Neural progenitor cell (in vitro differentiated cells): ENCODE data around the gene TRIM27.

Experiments
- EZH2 ChIP-seq: fragments of 200-600 bp; sonication (generic); IDR thresholded peaks from 2 replicates; pipeline ENCODE4 v1.6.1; 2017; ENCODE audit warnings: antibody characterized with exemption, mild to moderate bottlenecking, moderate library complexity
- TF ChIP-seq, protein P1 (sequence below): fragments of 200-600 bp; sonication (generic); IDR thresholded peaks from 2 replicates; pipeline ENCODE4 v1.5.1; 2017; ENCODE audit warnings: antibody characterized with exemption, mild to moderate bottlenecking

DNA sequence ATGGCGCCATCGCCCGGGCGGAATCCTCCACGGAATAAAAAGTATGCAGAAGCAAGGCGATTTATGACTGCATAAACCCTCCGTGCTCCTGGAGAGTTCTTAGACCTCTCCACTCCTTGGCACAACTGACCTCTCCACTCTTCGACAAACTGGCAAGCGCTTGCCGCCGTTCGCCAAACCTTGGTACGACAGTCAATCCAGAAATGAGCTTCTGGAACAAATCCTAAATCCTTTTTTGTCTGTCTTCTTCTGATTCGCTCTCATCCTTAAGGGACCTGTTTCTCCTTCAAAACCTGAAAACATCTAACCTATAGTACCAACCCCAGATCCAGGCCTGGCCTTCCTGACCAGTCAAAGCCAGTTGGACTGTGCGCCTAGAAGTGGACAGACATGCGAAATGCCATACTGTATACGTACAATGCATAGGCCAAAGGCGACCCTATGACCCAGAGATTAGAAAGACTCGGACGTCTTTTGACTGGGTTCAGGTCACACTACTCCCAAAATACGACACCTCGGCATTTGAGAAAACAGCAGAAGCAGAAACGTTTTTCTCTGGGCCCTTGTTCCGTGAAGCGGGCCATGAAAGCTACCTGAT is 59.4 kb downstream of the TRIM27 start:
- TF ChIP-seq EZH2, result no peak
- TF ChIP-seq, protein P1, sequence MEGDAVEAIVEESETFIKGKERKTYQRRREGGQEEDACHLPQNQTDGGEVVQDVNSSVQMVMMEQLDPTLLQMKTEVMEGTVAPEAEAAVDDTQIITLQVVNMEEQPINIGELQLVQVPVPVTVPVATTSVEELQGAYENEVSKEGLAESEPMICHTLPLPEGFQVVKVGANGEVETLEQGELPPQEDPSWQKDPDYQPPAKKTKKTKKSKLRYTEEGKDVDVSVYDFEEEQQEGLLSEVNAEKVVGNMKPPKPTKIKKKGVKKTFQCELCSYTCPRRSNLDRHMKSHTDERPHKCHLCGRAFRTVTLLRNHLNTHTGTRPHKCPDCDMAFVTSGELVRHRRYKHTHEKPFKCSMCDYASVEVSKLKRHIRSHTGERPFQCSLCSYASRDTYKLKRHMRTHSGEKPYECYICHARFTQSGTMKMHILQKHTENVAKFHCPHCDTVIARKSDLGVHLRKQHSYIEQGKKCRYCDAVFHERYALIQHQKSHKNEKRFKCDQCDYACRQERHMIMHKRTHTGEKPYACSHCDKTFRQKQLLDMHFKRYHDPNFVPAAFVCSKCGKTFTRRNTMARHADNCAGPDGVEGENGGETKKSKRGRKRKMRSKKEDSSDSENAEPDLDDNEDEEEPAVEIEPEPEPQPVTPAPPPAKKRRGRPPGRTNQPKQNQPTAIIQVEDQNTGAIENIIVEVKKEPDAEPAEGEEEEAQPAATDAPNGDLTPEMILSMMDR, result peak; percentile 25
